Measurements from ENCODE around the gene TUBB3.

DNA sequence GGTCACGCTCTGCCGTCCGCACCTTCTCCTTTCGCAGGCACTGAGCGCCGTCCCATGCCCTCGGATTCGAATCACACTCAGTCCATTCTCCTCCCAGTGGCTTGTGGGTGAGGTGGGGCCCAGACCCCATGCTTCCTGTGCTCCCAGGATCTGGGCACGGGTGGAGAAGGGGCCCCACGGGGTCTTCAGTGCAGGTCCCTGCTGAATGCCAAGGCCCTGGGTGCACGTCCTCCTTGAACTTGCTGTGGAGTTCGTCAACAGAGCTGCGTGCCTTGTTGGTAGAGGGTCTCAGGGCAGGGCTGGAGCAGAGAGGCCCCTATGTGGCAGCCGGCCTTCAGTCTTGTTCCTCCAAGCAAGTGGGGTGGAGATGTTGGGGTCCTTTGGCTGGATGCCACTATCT, 11.8 kb upstream of the TUBB3 start:
- TF ChIP-seq POLR2A (IDR thresholded peaks at IDR 0.05; ENCODE audit: low read depth, low read length), result no peak
- TF ChIP-seq TAF1 (IDR thresholded peaks at IDR 0.05; ENCODE audit: borderline replicate concordance, low read depth, low read length), result no peak

All from GM12892 (cell line).